H1 (cell line): ENCODE data around the gene TIMMDC1. TPM values are rescaled to one million over a fixed set of nuclear protein-coding genes. Genes with fewer than 3 reads are reported as not detected.

ENCODE experiments used
- CBX8 ChIP-seq: fragments of 300-800, 300-1000 bp; sonication (generic); IDR thresholded peaks from 2 replicates; pipeline ENCODE4 v1.7.1; 2016; ENCODE audit warnings: low read depth, low read length, borderline replicate concordance
- CHD1 ChIP-seq: IDR thresholded peaks from 2 replicates; pipeline ENCODE4 v1.6.1; 2012; ENCODE audit warnings: low read depth, low read length, improper control_type of control experiment
- CHD7 ChIP-seq: fragments of 300-600 bp; sonication (generic); IDR thresholded peaks from 2 replicates; pipeline ENCODE4 v1.7.1; 2012; ENCODE audit warnings: low read length, moderate library complexity, mild to moderate bottlenecking, inconsistent platforms; ENCODE audit not compliant: insufficient replicate concordance
- CTBP2 ChIP-seq: IDR thresholded peaks from 2 replicates; pipeline ENCODE4 v1.7.0; 2011; ENCODE audit warnings: borderline replicate concordance, mild to moderate bottlenecking, moderate library complexity, mixed read lengths, low read length; ENCODE audit not compliant: insufficient read depth, insufficient read length
- RBBP5 ChIP-seq: IDR thresholded peaks from 2 replicates; pipeline ENCODE4 v1.7.1; 2012; ENCODE audit warnings: low read depth, mild to moderate bottlenecking, inconsistent platforms, low read length, moderate library complexity, borderline replicate concordance
- SP4 ChIP-seq: IDR thresholded peaks from 2 replicates; pipeline ENCODE4 v1.6.1; 2012; ENCODE audit warnings: low read length, inconsistent platforms
- SRF ChIP-seq: IDR thresholded peaks from 2 replicates; pipeline ENCODE4 v1.6.1; 2011; ENCODE audit warnings: mild to moderate bottlenecking, low read depth, low read length, moderate library complexity
- SUZ12 ChIP-seq: fragments of 200-600 bp; sonication (generic); IDR thresholded peaks from 2 replicates; pipeline ENCODE4 v1.6.1; 2012; ENCODE audit warnings: mild to moderate bottlenecking, inconsistent platforms, low read length, moderate library complexity, mixed read lengths
- TAF7 ChIP-seq: optimal IDR thresholded peaks from 2 replicates; pipeline ENCODE3; 2011; ENCODE audit warnings: low read depth, mild to moderate bottlenecking, inconsistent platforms, low read length, moderate library complexity, borderline replicate concordance
- USF2 ChIP-seq: IDR thresholded peaks from 2 replicates; pipeline ENCODE4 v1.6.1; 2011; ENCODE audit warnings: low read length, improper control_type of control experiment
- polyA plus RNA-seq, 7 experiments: library from polyadenylated mRNA; depleted of rRNA in 3 of 7; stranded (reverse) in 5 of 7; unstranded in 2 of 7; fragments of >200 nt in 5 of 7; fragments of 200-250 nt in 2 of 7; gene quantifications; 1 replicate in 5 of 7; 2 replicates in 1 of 7; 4 replicates in 1 of 7; pipeline versions ENCODE4 v1.2.1 to v1.2.3, GENCODE V29; 2011 to 2013; ENCODE audit warnings: missing spikeins in 2 of 7, mixed read lengths in 2 of 7
- total RNA-seq: library from RNA; stranded (reverse); fragmentation: NEBNext Ultra II Directional; extraction: Animal tissue kit (Norgen Biotek cat#: 25700); gene quantifications from 2 replicates; pipeline ENCODE4 v1.2.1, GENCODE V29; 2021

The TIMMDC1 gene
- total and polyA plus RNA-seq, 2 of the 8 experiments (the other 6 are each of a cell fraction or from before 2014, with no cell fraction given): 80.7 to 128 TPM

GRCh38 chr3:119527714-119528113 is 29.4 kb downstream of the TIMMDC1 start (continued):
- TF ChIP-seq CHD7: no peak
- no peak for TF ChIP-seq SP4
- TF ChIP-seq USF2: no peak
- TF ChIP-seq TAF7: no peak
- no peak for TF ChIP-seq SRF
- no peak for TF ChIP-seq CTBP2
- no peak for TF ChIP-seq CBX8
- TF ChIP-seq RBBP5: no peak
- TF ChIP-seq SUZ12: no peak
- no peak for TF ChIP-seq CHD1
